GM19463 (cell line): Measurements from ENCODE around the gene NBPF3.
"Not testable (repeated sequence)": the region's sequence is repeated elsewhere in the genome, so short reads cannot be mapped to it uniquely, and the experiment has no call there.

ENCODE experiments used
- ATAC-seq: cut with Tn5 transposase; IDR thresholded peaks from one replicate; pipeline ENCODE4 v1.9.1; 2021; ENCODE audit warnings: mild to moderate bottlenecking, moderate library complexity; ENCODE audit not compliant: unreplicated experiment

The NBPF3 gene

GRCh38 chr1:21517660-21518480, 77.9 kb downstream of the NBPF3 start:
- ATAC-seq: no peak

DNA sequence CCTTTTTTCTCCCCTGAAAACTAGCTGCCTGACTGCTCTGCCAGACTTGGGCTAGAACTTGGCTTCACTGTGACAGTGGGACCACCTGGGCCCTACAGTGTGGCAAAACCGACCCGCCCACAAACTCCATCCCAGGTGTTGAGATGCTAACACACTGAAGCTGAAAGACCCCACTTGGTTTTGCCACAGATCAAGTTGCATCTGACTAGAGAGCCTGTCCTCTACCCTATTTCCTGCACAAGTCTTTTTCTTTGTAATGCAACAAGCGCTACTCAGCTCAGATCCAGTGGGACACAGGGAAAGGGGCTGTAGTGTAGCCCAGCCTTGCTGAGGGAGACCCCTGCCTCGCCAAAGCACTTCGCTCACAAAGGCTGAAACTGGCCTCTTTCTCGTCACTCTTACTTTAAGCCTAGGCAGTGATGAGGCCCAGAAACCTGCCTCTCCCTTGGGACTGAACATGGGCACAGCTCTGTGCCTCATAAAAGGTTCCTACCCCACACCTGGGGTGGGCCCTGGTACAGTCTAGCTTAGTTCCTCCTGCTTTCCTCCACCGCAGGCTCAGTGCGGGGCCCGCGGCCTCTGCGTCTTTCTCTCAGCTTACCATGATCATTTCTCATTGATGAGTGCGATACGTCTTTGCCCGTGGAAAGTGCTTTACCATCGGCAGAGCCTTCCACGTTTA, 79.0 kb downstream of the NBPF3 start:
- no peak for ATAC-seq

GRCh38 chr1:21519486-21520070, 79.6 kb downstream of the NBPF3 start:
- not testable (repeated sequence) for ATAC-seq

- ATAC-seq: no peak
Observed at GRCh38 chr1:21520899-21521716, 81.2 kb downstream of the NBPF3 start.

- no peak for ATAC-seq
Observed at GRCh38 chr1:21521717-21522060, 81.8 kb downstream of the NBPF3 start.

DNA sequence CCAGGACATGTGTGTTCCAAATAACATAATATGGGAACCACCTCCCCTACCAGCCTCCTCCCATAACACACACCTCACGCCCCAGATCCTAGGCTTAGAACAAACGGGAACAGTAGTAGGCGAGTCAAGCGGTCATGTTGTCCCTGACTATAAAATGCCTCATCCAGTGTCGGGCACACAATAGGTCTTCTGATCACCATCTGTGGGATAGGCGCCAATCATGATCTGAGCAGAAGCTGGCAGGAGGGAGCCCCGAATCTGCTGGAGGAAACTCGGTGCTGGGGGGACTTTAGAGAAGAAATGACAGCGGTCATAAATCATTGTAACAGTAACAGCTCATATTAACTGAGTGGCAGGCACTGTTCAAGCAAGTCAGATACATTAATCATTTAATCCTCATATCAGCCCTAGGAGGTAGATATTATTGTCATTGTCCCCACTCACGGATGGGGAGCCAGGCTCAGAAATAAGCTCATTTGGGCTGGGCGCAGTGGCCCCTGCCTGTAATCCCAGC, 82.6 kb downstream of the NBPF3 start:
- ATAC-seq: no peak

GRCh38 chr1:21523297-21523813, 83.4 kb downstream of the NBPF3 start:
- ATAC-seq: no peak

- no peak for ATAC-seq
Observed at GRCh38 chr1:21524220-21524619, 84.3 kb downstream of the NBPF3 start.

DNA sequence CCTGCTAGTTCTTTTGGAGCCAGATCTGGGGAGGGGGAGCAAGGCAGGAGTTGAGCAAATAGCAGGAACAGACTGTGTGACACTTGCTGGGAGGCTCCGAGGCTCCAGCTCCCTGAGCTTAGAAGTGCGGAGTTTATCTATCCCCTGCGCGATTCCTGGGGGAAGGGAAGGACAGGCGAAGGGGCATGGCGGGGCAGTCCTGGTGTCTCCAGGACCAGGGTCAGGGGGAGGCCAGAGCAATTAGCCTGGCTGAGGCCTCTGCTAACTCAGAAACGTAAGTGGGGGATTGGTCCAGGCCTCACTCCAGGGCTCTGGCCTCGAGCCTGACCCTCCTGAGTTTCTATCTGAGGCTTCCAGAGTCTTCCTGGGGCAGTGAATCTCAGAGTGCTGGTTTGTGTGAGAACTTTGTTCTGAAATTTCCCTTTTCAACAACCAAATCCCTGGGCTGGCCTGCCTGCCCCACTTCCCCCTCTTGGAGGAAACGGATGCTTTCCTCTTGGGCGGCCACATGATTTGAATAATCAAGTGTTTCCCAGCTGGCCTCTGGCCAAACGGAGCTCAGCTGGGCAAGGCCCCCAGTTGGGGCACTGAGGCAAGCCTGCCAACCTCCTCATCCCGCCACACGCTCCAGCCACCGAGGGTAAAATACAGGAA, 84.9 kb downstream of the NBPF3 start:
- no peak for ATAC-seq

DNA sequence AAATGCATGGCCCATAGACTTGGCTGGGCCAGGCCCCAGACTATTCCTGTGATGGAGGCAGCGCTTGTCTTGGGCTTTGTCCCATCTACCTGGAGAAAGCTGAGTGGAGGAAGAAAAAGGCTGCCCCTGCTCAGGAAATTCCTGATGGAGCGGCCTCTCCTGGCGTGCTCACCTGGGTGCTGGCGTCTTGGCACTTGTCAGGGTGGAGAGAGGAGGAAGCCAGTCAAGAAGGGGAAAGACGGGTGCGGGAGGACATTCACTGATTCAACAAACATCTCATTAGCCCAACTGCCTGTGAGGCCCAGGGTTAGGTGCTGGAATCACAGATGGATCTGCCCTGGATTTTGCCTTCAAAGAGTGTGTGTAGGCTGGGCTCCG, 85.4 kb downstream of the NBPF3 start:
- ATAC-seq: no peak

DNA sequence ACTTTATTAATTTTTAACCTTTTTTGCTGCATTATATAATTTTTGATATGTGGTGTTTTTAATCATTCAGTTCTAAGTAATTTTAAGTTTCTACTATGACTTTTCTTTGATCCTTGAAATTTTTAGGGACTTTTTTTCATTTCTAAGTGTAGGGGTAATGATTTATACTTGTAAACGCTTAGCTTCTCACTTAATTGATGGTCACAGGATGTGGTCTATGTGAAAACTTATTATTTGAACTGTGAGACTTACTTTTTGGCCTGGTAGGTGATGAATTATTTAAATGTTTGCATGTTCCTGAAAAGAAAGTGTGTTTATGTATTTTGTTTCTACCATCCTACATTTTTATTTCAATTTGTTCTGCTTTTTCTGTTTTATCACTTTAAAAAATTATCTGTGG, 86.5 kb downstream of the NBPF3 start:
- no peak for ATAC-seq

- ATAC-seq: no peak
Observed at GRCh38 chr1:21530368-21531016, 90.6 kb downstream of the NBPF3 start.

DNA sequence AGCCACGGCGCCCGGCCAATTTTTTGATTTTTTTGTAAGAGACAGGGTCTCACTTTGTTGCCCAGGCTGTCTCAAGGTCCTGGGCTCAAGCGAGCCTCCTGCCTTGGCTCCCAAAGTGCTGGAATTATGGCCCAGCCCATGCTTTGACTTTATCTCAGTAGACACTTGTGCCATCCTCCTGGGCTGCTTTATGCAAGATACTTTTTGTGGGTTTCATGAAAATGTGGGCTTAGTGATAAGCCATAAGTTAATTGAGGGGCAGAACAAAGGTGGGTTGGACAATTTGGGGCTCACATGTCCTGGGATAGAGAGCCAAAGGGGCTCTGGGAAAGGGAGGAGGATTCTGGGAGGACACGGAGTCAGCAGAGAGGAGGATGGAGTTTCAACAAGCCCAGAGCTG, 91.3 kb downstream of the NBPF3 start:
- no peak for ATAC-seq

DNA sequence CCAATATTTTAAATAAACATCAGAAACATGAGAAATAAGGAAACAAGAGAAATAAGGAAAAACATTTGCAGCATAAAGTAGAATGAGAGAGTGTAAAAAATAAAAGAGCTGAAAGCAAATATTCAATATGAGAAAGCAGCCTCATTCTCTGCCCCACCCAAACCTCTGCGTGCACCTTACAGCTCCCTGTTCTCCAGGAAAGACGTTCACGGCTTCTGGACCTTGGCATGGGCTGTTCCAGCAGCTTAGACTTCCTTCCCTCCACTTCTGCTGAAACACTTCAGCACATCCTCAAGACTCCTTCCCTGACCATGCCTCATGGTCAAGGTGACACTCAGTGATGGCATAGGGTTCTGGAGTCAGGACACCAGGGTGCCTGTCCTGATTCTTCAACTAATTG, 92.6 kb downstream of the NBPF3 start:
- ATAC-seq: no peak

DNA sequence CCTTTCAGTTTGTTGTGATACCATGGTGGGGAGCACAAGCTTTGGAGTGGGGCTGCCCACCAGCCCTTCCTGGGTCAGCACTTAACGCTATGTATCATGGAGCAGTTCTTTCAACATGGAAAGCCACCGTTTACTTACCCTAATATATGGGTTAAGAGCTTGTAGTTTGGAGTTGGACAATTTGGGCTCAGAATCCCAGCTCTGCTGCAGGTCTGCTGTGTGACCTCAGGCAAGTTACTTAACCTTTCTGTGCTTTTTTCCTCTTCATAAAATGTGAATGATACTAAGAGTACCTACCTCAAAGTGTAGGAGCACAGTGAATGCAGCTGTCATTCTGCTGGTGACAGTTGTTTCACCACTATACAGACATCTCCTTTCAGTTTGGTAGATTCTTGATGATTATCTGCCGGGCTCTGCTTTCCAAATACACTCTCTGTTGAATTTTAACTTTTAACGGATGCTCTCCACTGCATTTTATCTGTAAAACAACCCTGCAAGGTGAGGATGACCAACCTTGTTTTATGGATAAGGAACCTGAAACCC, 93.1 kb downstream of the NBPF3 start:
- ATAC-seq: no peak

- ATAC-seq: no peak
Observed at GRCh38 chr1:21534146-21534545, 94.2 kb downstream of the NBPF3 start.
